Measurements from ENCODE around the gene SH3GL1.
A peak's percentile ranks its signal among the peaks of the same experiment; 100 is the strongest.

The SH3GL1 gene

GRCh38 chr19:4369109-4369887 is 31.0 kb downstream of the SH3GL1 start:
- H3K4me3 ChIP-seq (ENCODE audit: low read length) = peak overlapping the region; percentile 46
- DNase-seq (ENCODE audit: low read depth, low spot score) = peak; percentile 58

- no peak overlapping the region for H3K4me3 ChIP-seq (ENCODE audit: low read length)
- no peak for DNase-seq (ENCODE audit: low read depth, low spot score)
These were observed 32.1 kb downstream of the SH3GL1 start for GRCh38 chr19:4368128-4368820.

GRCh38 chr19:4367781-4368127 is 32.6 kb downstream of the SH3GL1 start:
- no peak overlapping the region for H3K4me3 ChIP-seq (ENCODE audit: low read length)
- no peak for DNase-seq (ENCODE audit: low read depth, low spot score)

GRCh38 chr19:4367336-4367723 is 33.0 kb downstream of the SH3GL1 start:
- H3K4me3 ChIP-seq (ENCODE audit: low read length) = no peak overlapping the region
- DNase-seq (ENCODE audit: low read depth, low spot score) = no peak

GRCh38 chr19:4366666-4367335 is 33.5 kb downstream of the SH3GL1 start:
- no peak for DNase-seq (ENCODE audit: low read depth, low spot score)
- no peak overlapping the region for H3K4me3 ChIP-seq (ENCODE audit: low read length)

GRCh38 chr19:4365791-4366665 is 34.3 kb downstream of the SH3GL1 start:
- H3K4me3 ChIP-seq (ENCODE audit: low read length) = no peak overlapping the region
- DNase-seq (ENCODE audit: low read depth, low spot score) = no peak

GRCh38 chr19:4365341-4365740 is 35.0 kb downstream of the SH3GL1 start:
- H3K4me3 ChIP-seq (ENCODE audit: low read length) = no peak overlapping the region
- no peak for DNase-seq (ENCODE audit: low read depth, low spot score)

- DNase-seq (ENCODE audit: low read depth, low spot score) = no peak
- H3K4me3 ChIP-seq (ENCODE audit: low read length) = no peak overlapping the region
These were observed 36.6 kb downstream of the SH3GL1 start for GRCh38 chr19:4363571-4364304.

GRCh38 chr19:4362831-4363545 is 37.4 kb downstream of the SH3GL1 start:
- no peak overlapping the region for H3K4me3 ChIP-seq (ENCODE audit: low read length)
- DNase-seq (ENCODE audit: low read depth, low spot score) = no peak

- no peak overlapping the region for H3K4me3 ChIP-seq (ENCODE audit: low read length)
- DNase-seq (ENCODE audit: low read depth, low spot score) = no peak
These were observed 38.1 kb downstream of the SH3GL1 start for GRCh38 chr19:4362101-4362828.

- DNase-seq (ENCODE audit: low read depth, low spot score) = no peak
- H3K4me3 ChIP-seq (ENCODE audit: low read length) = no peak overlapping the region
These were observed 38.9 kb downstream of the SH3GL1 start for GRCh38 chr19:4361152-4362046.

GRCh38 chr19:4360641-4361151 is 39.7 kb downstream of the SH3GL1 start:
- DNase-seq (ENCODE audit: low read depth, low spot score) = no peak
- no peak overlapping the region for H3K4me3 ChIP-seq (ENCODE audit: low read length)

GRCh38 chr19:4360081-4360569 is 40.2 kb downstream of the SH3GL1 start:
- DNase-seq (ENCODE audit: low read depth, low spot score) = no peak
- H3K4me3 ChIP-seq (ENCODE audit: low read length) = no peak overlapping the region

GRCh38 chr19:4359627-4360000 is 40.7 kb downstream of the SH3GL1 start:
- DNase-seq (ENCODE audit: low read depth, low spot score) = no peak
- H3K4me3 ChIP-seq (ENCODE audit: low read length) = no peak overlapping the region

- no peak overlapping the region for H3K4me3 ChIP-seq (ENCODE audit: low read length)
- no peak for DNase-seq (ENCODE audit: low read depth, low spot score)
These were observed 41.4 kb downstream of the SH3GL1 start for GRCh38 chr19:4358709-4359626.
